GM19463 (cell line): ENCODE data around the gene C5orf46.
"Not testable (repeated sequence)": the region's sequence is repeated elsewhere in the genome, so short reads cannot be mapped to it uniquely, and the experiment has no call there.

Experiments used
- ATAC-seq: cut with Tn5 transposase; IDR thresholded peaks from one replicate; pipeline ENCODE4 v1.9.1; 2021; ENCODE audit warnings: mild to moderate bottlenecking, moderate library complexity; ENCODE audit not compliant: unreplicated experiment

Gene C5orf46

DNA sequence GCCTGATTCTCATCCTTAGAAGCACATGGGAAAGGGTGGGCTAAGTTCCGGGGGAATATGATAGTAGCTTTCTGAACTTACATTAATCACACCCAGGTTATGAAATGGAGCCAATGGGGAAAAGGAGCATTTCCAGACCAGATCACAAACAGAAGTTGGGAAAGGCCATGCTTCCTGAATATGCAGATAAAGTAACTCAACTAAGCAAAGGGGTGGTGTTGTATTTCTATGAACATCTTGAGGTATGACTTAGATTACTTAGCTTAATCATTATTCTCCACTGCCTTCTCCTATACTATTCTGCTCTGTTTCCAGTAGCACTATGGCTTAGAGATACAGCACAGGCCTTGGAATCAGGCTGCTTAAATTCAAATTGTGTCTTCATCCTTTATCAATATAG lies 10.5 kb downstream of the C5orf46 start:
- no peak for ATAC-seq

DNA sequence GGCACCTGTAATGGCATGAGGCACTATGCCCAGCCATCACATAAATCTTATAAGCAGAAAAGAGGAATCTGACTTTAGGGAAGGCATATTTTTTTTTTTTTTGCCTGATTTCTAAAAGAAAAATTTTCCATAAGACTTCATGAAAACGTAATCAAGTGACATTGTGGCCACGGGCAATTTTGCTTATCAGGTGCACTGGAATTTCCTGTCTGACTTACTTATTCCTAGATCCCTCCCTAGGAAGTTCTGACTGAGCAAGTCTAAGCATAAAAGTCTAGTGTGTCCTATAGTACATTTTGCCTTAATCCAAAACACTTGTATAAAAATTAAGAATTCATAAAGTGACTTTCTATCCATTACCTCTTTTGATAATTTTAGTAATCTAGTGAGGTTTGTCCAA lies 12.5 kb downstream of the C5orf46 start:
- no peak for ATAC-seq

DNA sequence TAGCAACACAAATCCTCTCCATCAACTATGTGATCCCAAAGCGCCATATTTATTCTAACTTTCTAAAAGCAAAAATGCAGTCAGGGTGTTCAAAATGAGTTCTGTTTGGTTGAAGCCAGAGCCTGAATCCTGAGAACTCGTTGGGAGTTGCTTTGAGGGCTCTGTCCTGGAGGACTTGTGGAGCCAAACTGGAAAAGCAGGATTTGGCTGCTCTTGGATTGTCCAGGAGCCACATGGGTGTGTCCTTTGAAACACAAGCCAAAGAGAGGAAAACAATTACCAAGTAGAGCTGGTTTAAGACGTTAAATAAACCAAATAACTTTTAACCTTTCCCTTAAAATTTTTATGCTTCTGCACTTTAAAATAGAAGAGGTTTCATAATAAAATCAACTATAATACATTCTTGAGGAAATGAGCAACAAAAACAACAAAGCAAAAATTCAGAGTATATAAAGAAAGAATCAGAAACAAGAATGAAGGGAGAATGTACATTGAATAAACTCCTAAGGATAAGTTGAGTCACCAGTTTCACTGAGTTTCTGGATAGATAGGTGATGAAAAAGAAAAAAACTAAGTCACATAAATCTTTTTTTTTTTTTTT lies 13.5 kb downstream of the C5orf46 start:
- ATAC-seq, result no peak

DNA sequence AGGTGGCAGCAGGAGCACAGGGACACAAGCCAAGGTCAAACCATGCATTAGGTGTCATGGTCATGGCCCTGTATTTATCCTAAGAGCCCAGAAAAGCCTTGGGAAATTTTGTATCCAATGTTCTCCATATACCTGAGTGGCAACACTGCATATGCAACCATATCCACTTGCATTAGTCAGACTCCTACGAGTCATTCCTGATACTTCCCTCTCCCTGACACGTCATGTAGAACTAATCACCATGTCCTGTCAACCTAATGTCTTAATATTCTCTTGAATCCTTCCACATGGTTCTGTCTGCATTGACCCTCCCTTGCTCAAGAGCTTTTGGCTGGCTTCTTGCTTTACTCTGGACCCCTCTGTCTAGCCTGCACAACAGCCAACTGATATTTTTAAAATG lies 18.4 kb downstream of the C5orf46 start:
- ATAC-seq, result no peak

DNA sequence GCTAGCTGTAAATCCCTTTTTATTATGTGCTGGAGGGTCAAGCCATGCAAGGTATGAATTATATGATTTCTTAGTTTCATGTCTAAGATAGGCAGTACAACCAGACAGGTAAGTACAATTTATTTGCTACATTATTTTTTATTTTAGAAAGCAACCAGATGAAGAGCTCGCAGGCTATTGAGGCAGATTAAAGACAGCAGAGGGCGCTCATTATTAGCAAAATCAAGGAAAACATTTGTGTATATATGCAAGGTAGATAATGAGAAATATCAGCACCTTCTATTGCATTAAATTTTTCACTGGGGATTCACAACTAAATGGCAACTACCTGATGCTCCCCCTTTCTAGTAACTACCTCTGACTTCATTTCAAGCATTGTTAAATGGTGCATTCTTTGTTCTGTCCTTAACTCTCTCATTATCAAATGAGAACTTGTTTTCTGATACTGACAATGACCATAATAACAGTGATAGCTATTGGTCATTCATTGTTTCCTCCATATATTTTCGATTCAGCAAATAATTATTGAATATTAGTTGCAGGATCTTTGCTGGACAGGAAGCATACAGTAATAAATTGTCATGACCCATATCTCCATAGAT lies 19.2 kb downstream of the C5orf46 start:
- no peak for ATAC-seq

DNA sequence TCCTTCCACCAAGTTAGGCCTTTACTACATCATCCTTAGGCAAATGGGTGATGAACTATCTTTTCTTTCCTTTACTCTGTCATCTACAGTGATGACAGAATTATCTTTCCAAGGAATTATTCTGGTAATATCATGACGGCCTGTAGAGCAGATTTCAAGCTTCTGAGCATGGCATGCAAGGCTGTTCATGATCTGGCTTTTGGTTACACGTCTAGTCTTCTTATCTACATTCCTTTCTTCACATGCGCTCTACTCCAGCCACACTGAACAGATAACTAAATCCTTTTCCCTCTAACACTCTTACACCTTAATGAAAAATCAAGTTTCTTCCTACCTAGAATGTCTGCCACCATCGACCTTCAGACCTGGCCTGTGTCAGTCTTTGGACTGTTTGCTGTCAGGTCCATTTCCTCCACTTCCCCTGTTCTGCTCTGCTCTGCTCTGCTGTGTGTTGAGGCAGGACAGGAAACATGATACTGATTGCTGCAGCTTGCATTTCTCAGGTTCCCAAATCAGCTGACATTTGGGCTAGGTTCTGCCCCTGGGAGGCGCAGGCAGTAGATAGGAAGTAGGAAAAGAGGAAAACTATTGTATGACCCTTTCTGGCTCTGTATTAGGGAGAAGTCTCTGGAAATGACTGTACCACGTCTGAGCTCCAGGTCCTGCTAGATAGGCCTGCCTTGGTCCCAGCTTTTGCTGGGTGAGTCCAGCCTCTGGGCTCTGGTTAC lies 23.6 kb downstream of the C5orf46 start:
- ATAC-seq, result no peak

DNA sequence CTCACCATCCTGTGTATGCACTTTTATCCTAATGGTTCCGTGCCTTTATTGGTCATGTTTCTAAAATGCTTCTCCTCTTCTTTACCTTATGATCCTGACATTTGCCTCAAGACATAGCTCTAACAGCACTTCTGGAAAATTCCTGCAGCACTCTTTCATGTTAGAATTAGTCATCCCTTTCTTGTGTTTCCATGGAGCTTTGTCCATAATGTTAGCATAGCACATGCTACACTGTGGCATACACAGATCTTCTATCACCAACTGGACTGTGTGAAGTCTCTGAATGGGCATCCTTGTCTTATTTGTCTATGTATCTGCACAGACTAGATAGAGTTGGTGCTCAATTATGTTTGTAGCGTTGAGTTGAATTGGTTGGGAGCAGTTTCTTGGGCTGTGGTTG lies 25.9 kb downstream of the C5orf46 start:
- ATAC-seq, result no peak

DNA sequence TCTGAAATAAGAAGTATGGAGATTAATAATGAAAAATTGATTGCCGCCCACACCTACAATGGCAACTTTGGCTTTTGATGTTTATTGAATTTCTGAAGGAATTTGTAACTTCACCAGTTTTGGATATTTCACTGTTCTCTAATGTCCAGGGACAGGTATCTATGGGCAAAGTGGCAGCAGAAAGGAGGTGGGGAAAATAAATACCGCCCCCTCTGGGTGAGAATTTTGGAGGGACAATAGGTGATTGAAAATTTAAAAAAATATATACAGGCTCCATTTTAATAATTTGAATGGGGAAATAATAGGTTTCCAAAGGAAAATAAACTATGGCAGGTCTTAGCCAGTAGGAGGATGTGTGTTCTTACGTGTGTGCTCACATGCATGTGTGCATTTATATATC lies 26.6 kb downstream of the C5orf46 start:
- no peak for ATAC-seq

DNA sequence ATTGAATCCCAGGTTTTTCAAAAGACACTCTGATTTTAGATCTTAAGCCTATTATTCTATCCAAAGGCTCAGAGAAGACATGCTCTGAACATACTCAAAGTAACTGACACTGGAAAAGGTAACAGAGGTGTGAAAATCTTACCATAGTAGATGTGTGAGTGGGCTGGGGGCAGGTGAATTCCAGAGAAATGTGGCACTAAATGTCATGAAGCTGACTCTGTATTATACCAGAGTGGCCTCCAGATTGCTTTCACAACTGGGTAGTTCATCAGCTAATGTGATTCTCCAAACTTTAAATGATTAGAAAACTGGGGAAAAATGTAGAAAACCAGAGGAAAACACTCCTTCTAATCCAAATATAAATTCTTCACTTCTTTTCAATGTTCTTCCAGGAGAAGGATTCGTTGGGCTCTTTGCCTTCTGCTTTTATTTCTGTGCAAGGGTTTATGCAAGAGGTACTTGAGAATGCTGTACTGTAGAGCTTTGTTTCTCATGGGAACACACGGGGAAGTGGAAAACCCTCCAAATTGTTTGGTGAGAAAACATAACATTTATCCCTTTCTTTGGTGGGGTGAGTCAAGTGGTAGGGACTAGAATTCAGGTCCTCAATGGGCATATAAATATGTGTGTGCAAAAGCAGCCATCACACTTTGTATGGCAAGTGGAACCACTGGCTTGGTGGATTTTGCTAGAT lies 28.1 kb downstream of the C5orf46 start, which contains the start of gene SCGB3A2:
SCGB3A2 (plus strand) TSS at position 646 of the 694 bp plus-strand sequence. CDS start 93 bp downstream, outside the sequence.
- no peak for ATAC-seq

DNA sequence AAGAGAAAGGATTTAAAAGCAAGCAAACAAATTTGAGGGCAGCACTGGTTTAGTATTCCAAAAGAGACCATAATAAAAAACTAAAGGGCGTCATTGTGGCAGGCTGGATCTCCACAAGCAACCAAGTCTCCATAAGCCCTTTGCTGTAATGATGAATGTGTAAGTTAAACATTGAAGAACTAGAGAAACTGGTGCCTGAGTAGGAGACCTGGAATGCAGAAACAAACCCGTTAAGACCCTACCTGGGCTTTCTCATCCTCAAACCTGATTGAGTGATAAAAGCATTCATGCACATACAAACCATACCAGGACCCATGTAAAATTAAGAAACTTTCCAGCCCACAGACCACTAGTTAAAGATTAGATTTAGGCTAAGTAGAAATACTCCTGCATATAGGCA lies 29.7 kb downstream of the C5orf46 start:
- no peak for ATAC-seq

DNA sequence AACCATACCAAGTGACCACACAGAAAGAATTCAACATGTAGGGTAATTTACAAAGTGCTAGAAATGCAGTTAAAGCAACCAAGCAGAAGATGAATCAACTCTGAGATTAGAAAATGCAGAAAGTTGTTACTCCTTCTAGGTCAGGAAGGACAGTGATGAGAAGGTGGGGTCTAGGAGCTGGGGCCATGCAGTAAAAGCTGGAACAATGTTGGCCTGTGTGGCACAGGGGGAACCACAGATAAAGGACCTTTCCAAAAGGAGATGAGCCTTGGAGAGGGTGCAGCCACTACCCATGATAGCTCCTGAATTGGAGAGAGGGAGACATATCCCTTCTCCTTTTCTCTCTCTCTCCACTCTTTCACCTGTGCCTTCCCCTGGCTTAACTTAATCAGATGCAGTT lies 30.2 kb downstream of the C5orf46 start:
- no peak for ATAC-seq

DNA sequence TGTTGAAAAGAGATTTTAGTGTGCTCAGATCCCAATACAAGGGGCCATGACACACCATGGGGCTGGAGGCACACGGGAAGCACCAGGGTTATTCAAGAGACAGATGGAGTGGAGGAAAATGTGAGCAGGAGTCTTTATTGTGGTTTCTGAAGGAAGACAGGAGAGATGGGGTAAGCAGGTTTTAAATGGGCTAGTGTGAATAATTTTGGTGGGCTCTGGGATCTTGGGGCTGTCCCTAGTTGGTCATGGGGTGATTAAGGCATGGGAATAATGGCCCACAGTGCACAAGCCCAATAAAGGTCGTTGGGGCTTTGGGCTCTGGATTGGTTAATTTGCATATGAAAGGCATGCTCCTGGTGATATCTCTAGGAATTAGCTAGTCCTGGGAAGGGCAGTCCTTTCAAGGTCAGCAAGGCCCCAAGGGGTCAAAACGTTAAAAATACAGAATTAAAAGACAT lies 31.4 kb downstream of the C5orf46 start:
- ATAC-seq, result no peak

DNA sequence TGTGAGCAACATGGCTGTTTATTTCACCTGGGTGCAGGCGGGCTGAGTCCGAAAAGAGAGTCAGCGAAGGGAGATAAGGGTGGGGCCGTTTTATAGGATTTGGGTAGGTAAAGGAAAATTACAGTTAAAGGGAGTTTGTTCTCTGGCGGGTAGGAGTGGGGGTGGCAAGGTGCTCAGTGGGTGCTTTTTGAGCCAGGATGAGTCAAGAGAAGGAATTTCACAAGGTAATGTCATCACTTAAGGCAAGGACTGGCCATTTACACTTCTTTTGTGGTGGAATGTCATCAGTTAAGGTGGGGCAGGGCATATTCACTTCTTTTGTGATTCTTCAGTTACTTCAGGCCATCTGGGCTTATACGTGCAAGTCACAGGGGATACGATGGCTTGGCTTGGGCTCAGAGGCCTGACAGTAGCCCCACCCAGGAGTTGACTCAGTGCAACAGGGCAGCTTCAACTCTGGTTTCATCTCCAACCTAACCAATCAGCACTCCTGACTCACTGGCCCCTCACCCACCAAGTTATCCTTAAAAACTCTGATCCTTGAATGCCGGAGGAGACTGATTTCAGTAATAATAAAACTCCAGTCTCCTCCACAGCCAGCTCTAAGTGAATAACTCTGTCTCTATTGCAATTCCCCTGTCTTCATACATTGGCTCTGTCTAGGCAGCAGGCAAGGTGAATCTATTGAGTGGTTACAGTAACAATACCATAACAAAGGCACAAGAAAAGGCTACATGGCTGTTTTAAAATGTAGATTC lies 32.0 kb downstream of the C5orf46 start:
- ATAC-seq, result not testable (repeated sequence)

DNA sequence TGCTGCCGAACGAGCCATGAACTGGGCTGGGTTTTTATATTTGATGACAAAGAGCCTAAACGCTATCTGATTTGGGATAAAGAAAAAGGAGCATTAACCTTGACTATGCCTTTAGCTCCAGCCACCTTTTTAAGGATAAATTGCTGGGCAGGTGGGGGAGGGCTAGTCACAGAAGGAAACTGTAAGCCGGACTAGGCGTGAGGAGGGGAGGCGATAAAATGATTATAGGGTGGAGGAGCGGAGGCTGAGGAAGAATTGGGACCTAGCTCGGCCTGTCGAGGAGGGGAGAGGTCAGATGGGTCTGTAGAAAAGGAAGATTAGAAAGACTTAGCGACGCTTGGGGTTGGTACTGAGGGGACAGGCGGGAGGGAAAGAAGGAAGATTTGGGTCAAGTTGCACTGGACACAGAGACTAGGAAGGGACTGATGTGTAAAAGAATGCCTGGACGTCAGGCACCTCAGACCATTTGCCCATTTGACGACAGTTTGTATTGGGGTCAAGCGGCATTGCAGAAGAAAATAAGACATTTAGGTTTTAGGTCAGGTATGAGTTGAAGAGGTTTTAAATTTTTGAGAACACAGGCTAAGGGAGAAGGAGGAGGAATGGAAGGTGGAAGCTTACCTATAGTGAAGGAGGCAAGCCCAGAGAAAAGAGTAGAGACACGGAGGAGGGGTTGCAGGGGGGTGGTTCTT lies 33.4 kb downstream of the C5orf46 start:
- not testable (repeated sequence) for ATAC-seq

DNA sequence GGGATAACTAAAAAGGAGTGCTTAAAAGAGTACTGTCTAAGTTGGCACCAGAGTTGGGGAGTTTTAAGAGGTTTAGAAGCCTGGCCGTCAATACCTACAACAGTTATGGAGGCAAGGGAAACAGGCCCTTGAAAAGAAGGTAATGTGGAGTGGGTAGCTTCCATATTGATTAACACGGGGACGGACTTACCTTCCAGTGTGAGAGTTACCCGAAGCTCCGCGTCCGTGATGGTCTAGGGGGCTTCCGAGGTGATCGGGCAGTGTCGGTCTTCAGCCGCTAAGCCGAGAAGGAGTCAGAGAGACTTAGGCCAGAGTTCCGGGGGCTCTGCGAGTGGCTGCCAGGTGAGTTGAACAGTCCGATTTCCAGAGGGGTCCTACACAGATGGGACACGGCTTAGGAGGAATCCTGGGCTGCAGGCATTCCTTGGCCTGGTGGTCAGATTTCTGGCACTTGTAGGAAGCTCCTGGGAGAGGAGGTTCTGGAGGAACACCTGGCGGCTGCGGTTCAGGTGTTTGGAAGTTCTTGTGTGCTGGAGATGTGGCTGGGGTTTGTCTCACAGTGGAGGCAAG lies 34.3 kb downstream of the C5orf46 start:
- ATAC-seq, result not testable (repeated sequence)

DNA sequence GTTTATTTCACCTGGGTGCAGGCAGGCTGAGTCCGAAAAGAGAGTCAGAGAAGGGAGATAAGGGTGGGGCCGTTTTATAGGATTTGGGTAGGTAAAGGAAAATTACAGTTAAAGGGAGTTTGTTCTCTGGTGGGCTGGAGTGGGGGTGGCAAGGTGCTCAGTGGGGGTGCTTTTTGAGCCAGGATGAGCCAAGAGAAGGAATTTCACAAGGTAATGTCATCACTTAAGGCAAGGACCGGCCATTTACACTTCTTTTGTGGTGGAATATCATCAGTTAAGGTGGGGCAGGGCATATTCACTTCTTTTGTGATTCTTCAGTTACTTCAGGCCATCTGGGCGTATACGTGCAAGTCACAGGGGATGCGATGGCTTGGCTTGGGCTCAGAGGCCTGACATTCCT lies 36.4 kb downstream of the C5orf46 start:
- not testable (repeated sequence) for ATAC-seq

DNA sequence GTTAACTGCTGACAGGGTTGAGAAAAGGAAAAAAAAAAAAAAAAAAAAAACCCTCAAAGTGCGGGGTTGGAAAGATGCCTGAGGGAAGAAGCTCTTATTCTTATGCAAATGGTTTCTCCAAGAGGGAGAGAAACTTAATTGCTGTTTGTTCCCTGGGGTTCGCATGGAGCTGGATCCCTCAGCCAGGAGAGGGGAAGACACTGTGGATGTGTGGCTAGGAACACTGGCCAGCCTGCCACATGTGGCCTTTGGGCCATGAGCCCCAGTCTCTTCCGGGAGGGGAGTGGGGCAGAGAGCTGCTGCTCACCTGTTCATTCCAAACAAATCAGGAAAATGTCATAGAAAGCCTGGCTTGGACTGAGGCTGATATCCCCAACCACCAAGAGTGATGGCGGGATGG lies 37.2 kb downstream of the C5orf46 start:
- no peak for ATAC-seq

DNA sequence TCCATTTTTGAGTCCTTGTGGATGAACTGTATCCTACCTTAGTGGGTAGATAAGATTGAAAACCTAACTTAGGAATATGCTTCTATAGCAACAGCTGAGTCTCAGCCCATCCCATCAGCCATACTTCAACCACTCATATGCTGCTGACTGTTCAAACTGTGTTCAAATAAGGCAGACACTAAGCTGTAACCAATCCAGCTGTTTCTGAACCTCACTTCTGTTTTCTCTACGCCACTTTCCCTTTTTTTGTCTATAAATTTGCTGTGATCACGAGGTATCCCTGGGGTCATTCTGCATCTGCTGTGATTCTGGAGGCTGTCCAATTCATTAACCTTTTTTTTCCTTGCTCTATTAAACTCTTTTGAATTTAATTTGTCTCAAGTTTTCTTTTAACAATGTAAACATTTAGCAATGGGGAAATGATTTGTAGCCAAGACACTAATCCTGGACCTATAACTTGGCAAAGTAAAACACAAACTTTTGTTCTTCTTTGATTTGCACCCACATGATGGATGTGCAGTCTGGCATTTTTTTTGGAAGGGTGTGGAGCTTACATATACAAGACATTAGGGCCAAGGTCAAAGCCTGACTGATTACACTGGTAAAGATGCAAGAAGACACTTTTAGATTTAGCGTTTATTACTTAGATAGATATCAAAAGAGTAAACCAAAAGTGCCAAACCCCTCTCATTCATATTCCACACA lies 42.7 kb downstream of the C5orf46 start:
- ATAC-seq, result no peak

DNA sequence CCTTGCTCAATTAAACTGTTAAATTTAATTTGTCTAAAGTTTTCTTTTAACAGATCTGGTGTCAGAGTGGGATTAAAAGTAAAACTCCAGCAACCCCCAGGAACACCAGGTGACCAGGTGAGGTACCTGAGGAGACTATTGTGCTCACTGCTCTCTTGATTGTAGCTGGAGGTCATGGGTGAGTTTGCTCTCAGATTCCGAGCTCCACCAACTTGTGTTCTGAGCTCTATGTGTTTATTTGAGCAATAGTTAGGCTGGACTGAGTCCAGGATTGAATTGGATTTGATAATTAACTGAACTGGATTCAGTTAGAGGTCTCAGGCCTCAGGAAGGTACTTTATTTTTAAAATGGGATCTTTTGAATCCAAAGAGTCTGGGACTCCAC lies 45.7 kb downstream of the C5orf46 start:
- no peak for ATAC-seq
